MV-4-11 (cell line): Measurements from ENCODE around the gene EVPL.
"Not testable (repeated sequence)": the region's sequence is repeated elsewhere in the genome, so short reads cannot be mapped to it uniquely, and the experiment has no call there.

Source experiments
- DNase-seq: peaks from one replicate; lab custom pipeline; 2025; lab: John Stamatoyannopoulos, UW

Gene EVPL

GRCh38 chr17:75996665-75997590 lies 30.2 kb downstream of the EVPL start:
- DNase-seq: peak; percentile 90

GRCh38 chr17:75995385-75995925 lies 31.7 kb downstream of the EVPL start:
- DNase-seq: no peak

GRCh38 chr17:75994802-75995370 lies 32.2 kb downstream of the EVPL start:
- DNase-seq: no peak

- no peak for DNase-seq
Measured at GRCh38 chr17:75991396-75991795, 35.7 kb downstream of the EVPL start.

GRCh38 chr17:75987041-75987440 lies 40.1 kb downstream of the EVPL start:
- no peak for DNase-seq

- no peak for DNase-seq
Measured at GRCh38 chr17:75985986-75986385, 41.1 kb downstream of the EVPL start.

- peak; percentile 27 for DNase-seq
Measured at GRCh38 chr17:75983501-75984181, 43.5 kb downstream of the EVPL start.

GRCh38 chr17:75981019-75981615 lies 46.0 kb downstream of the EVPL start:
- no peak for DNase-seq

GRCh38 chr17:75980188-75981018 lies 46.7 kb downstream of the EVPL start:
- DNase-seq: no peak

- DNase-seq: no peak
Measured at GRCh38 chr17:75979705-75980187, 47.4 kb downstream of the EVPL start.

GRCh38 chr17:75978938-75979704 lies 48.0 kb downstream of the EVPL start, which contains the start of the genes ACOX1 and TEN1:
Gene ACOX1, minus strand, starts transcription at chr17:75979166. Its CDS starts 93 bp downstream, at chr17:75979073.
Gene TEN1, plus strand, starts transcription at chr17:75979240. Its CDS starts 6,953 bp downstream, at chr17:75986193.
- DNase-seq: peak; percentile 96

- DNase-seq: no peak
Measured at GRCh38 chr17:75976175-75976848, 50.8 kb downstream of the EVPL start.

GRCh38 chr17:75975757-75976174 lies 51.3 kb downstream of the EVPL start:
- no peak for DNase-seq

GRCh38 chr17:75975187-75975586 lies 51.9 kb downstream of the EVPL start:
- DNase-seq: not testable (repeated sequence)

GRCh38 chr17:75970626-75971025 lies 56.5 kb downstream of the EVPL start:
- DNase-seq: no peak

- DNase-seq: peak; percentile 62
Measured at GRCh38 chr17:75970011-75970523, 57.0 kb downstream of the EVPL start.

GRCh38 chr17:75969044-75969443 lies 58.1 kb downstream of the EVPL start:
- DNase-seq: not testable (repeated sequence)

- no peak for DNase-seq
Measured at GRCh38 chr17:75965468-75965867, 61.6 kb downstream of the EVPL start.

- DNase-seq: no peak
Measured at GRCh38 chr17:75959839-75960511, 67.1 kb downstream of the EVPL start.
